Head of caudate nucleus (tissue), 42 donors: ENCODE data around the gene CPAMD8.
"Not testable (repeated sequence)": the region's sequence is repeated elsewhere in the genome, so short reads cannot be mapped to it uniquely, and the experiment has no call there.

Experiments
- DNase-seq, 42 donors: peaks; one replicate each; pipeline versions ENCODE4 v3.0.0 to v3.0.0-alpha.2; 2020 to 2021; ENCODE audit warnings: mixed read lengths in 7 of 42
- intact Hi-C: fragments of 100-400 bp; cut with DNase I; formaldehyde crosslinking; loops from one replicate; pipeline ENCODE4 v1.15.0; 2022

The CPAMD8 gene

GRCh38 chr19:16960996-16961822 is 65.4 kb downstream of the CPAMD8 start:
- intact Hi-C loops, DNase-seq: not testable (repeated sequence)

- intact Hi-C loops, DNase-seq: not testable (repeated sequence)
Measured at GRCh38 chr19:16958277-16958676, 68.3 kb downstream of the CPAMD8 start.

GRCh38 chr19:16957855-16958254 is 68.8 kb downstream of the CPAMD8 start:
- DNase-seq: no peak
- intact Hi-C loops: no loop called here

GRCh38 chr19:16957151-16957701 is 69.4 kb downstream of the CPAMD8 start:
- intact Hi-C loops: no loop called here
- peak in 1 of 42 donors; percentile 27 for DNase-seq

GRCh38 chr19:16955161-16955560 is 71.4 kb downstream of the CPAMD8 start:
- no peak for DNase-seq
- intact Hi-C loops: no loop called here

- intact Hi-C loops: no loop called here
- peak in 1 of 42 donors; percentile 19 for DNase-seq
Measured at GRCh38 chr19:16952046-16952445, 74.6 kb downstream of the CPAMD8 start.

GRCh38 chr19:16951529-16951928 is 75.1 kb downstream of the CPAMD8 start:
- peak in 12 of 42 donors; percentile 3 to 54 (median 26) for DNase-seq
- intact Hi-C loops: no loop called here

- intact Hi-C loops: no loop called here
- no peak for DNase-seq
Measured at GRCh38 chr19:16949496-16950023, 77.0 kb downstream of the CPAMD8 start.

GRCh38 chr19:16946951-16947940 is 79.4 kb downstream of the CPAMD8 start:
- peak in 2 of 42 donors; percentile 3 to 23 for DNase-seq
- intact Hi-C loops: no loop called here

- intact Hi-C loops: no loop called here
- no peak for DNase-seq
Measured at GRCh38 chr19:16945762-16946465, 80.7 kb downstream of the CPAMD8 start.

- DNase-seq: peak in 1 of 42 donors; percentile 16
- intact Hi-C loops: no loop called here
Measured at GRCh38 chr19:16945364-16945714, 81.3 kb downstream of the CPAMD8 start.

GRCh38 chr19:16944626-16945363 is 81.8 kb downstream of the CPAMD8 start:
- intact Hi-C loops: no loop called here
- peak in 26 of 42 donors; percentile 7 to 69 (median 33) for DNase-seq

- DNase-seq: peak in 2 of 42 donors; percentile 6 to 36
- intact Hi-C loops: no loop called here
Measured at GRCh38 chr19:16943942-16944625, 82.5 kb downstream of the CPAMD8 start.

GRCh38 chr19:16943090-16943489 is 83.5 kb downstream of the CPAMD8 start:
- intact Hi-C loops: not testable (repeated sequence)
- DNase-seq: peak in 5 of 42 donors; percentile 6 to 19 (median 10)

GRCh38 chr19:16942583-16942982 is 84.0 kb downstream of the CPAMD8 start:
- intact Hi-C loops: no loop called here
- DNase-seq: peak in 4 of 42 donors; percentile 10 to 33 (median 30)

- DNase-seq: no peak
- intact Hi-C loops: no loop called here
Measured at GRCh38 chr19:16940626-16941025, 86.0 kb downstream of the CPAMD8 start.

- DNase-seq, intact Hi-C loops: not testable (repeated sequence)
Measured at GRCh38 chr19:16940063-16940462, 86.5 kb downstream of the CPAMD8 start.
